ENCODE data around the gene EXD3. TPM values are rescaled to one million over a fixed set of nuclear protein-coding genes. Genes with fewer than 3 reads are reported as not detected.

Gene EXD3
- total and polyA plus RNA-seq, 2 of the 13 experiments (the other 11 are each of a cell fraction or from before 2014, with no cell fraction given): 2.7 to 4.8 TPM

GRCh38 chr9:137446851-137447471, 24.0 kb upstream of the EXD3 start (continued):
- TF ChIP-seq MTA3 (CRISPR knock-in tag; IDR thresholded peaks at IDR 0.05) (no peak), DMTF1 (CRISPR knock-in tag; IDR thresholded peaks at IDR 0.05) (no peak), RAD21 (CRISPR knock-in tag; IDR thresholded peaks at IDR 0.05) (no peak), PAF1 (CRISPR knock-in tag; IDR thresholded peaks at IDR 0.05) (peak; percentile 88), NR2F6 (IDR thresholded peaks at IDR 0.05) (no peak), NR2F6 (CRISPR knock-in tag; IDR thresholded peaks at IDR 0.05) (no peak), FOXO1 (CRISPR knock-in tag; IDR thresholded peaks at IDR 0.05) (no peak), KDM2A (CRISPR knock-in tag; IDR thresholded peaks at IDR 0.05; ENCODE audit: borderline replicate concordance, low read depth) (0 out of 2 replicates have a peak, but pooled peaks have one; percentile 18), RCOR2 (CRISPR knock-in tag; IDR thresholded peaks at IDR 0.05) (no peak), ZNF451 (CRISPR knock-in tag; IDR thresholded peaks at IDR 0.05) (0 out of 2 replicates have a peak, but pooled peaks have one; percentile 31), ZSCAN29 (CRISPR knock-in tag; conservative IDR thresholded peaks at IDR 0.05) (no peak)
- TF ChIP-seq, protein P1, sequence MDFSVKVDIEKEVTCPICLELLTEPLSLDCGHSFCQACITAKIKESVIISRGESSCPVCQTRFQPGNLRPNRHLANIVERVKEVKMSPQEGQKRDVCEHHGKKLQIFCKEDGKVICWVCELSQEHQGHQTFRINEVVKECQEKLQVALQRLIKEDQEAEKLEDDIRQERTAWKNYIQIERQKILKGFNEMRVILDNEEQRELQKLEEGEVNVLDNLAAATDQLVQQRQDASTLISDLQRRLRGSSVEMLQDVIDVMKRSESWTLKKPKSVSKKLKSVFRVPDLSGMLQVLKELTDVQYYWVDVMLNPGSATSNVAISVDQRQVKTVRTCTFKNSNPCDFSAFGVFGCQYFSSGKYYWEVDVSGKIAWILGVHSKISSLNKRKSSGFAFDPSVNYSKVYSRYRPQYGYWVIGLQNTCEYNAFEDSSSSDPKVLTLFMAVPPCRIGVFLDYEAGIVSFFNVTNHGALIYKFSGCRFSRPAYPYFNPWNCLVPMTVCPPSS (IDR thresholded peaks at IDR 0.05): no peak
- TF ChIP-seq, protein P2, sequence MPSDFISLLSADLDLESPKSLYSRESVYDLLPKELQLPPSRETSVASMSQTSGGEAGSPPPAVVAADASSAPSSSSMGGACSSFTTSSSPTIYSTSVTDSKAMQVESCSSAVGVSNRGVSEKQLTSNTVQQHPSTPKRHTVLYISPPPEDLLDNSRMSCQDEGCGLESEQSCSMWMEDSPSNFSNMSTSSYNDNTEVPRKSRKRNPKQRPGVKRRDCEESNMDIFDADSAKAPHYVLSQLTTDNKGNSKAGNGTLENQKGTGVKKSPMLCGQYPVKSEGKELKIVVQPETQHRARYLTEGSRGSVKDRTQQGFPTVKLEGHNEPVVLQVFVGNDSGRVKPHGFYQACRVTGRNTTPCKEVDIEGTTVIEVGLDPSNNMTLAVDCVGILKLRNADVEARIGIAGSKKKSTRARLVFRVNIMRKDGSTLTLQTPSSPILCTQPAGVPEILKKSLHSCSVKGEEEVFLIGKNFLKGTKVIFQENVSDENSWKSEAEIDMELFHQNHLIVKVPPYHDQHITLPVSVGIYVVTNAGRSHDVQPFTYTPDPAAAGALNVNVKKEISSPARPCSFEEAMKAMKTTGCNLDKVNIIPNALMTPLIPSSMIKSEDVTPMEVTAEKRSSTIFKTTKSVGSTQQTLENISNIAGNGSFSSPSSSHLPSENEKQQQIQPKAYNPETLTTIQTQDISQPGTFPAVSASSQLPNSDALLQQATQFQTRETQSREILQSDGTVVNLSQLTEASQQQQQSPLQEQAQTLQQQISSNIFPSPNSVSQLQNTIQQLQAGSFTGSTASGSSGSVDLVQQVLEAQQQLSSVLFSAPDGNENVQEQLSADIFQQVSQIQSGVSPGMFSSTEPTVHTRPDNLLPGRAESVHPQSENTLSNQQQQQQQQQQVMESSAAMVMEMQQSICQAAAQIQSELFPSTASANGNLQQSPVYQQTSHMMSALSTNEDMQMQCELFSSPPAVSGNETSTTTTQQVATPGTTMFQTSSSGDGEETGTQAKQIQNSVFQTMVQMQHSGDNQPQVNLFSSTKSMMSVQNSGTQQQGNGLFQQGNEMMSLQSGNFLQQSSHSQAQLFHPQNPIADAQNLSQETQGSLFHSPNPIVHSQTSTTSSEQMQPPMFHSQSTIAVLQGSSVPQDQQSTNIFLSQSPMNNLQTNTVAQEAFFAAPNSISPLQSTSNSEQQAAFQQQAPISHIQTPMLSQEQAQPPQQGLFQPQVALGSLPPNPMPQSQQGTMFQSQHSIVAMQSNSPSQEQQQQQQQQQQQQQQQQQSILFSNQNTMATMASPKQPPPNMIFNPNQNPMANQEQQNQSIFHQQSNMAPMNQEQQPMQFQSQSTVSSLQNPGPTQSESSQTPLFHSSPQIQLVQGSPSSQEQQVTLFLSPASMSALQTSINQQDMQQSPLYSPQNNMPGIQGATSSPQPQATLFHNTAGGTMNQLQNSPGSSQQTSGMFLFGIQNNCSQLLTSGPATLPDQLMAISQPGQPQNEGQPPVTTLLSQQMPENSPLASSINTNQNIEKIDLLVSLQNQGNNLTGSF (CRISPR knock-in tag; IDR thresholded peaks at IDR 0.05): no peak
